Nephron progenitor cell (in vitro differentiated cells): ENCODE results near the gene BABAM2.

ENCODE experiments used
- DNase-seq: peaks from one replicate; pipeline ENCODE4 v3.0.0; 2021
- H3K27ac Mint-ChIP-seq: 2 replicates; pipeline ENCODE4 v1.8.0; 2021; ENCODE audit warnings: mild to moderate bottlenecking, moderate library complexity, mixed read lengths
- H3K27me3 Mint-ChIP-seq: 2 replicates; pipeline ENCODE4 v1.8.0; 2021; ENCODE audit warnings: mild to moderate bottlenecking, low read depth, mixed read lengths; ENCODE audit not compliant: poor library complexity
- H3K36me3 Mint-ChIP-seq: 2 replicates; pipeline ENCODE4 v1.8.0; 2021; ENCODE audit warnings: low read depth, mixed read lengths
- H3K4me1 Mint-ChIP-seq: 2 replicates; pipeline ENCODE4 v1.8.0; 2021; ENCODE audit warnings: mixed read lengths
- H3K4me3 Mint-ChIP-seq: 2 replicates; pipeline ENCODE4 v1.8.0; 2021; ENCODE audit warnings: mild to moderate bottlenecking, moderate library complexity, mixed read lengths
- H3K9me3 Mint-ChIP-seq: 2 replicates; pipeline ENCODE4 v1.8.0; 2021; ENCODE audit warnings: mild to moderate bottlenecking, moderate library complexity, mixed read lengths
- CTCF ChIP-seq: fragments of 200-600 bp; sonication (generic); IDR thresholded peaks from 2 replicates; pipeline ENCODE4 v1.5.0; 2021; ENCODE audit warnings: antibody characterized with exemption

Gene BABAM2

GRCh38 chr2:28375742-28376631 is 485.5 kb downstream of the BABAM2 start:
- no peak overlapping the region for H3K27ac Mint-ChIP-seq
- H3K4me3 Mint-ChIP-seq: no peak overlapping the region
- no peak for TF ChIP-seq CTCF
- DNase-seq: no peak
- no peaks in the 10 kb centered on the region for H3K36me3 Mint-ChIP-seq
- peaks cover 23% of the 10 kb centered on the region for H3K27me3 Mint-ChIP-seq
- peaks cover 2% of the 10 kb centered on the region for H3K9me3 Mint-ChIP-seq
- peaks cover 6% of the 10 kb centered on the region for H3K4me1 Mint-ChIP-seq

- Mint-ChIP-seq H3K27me3 (peaks cover 19% of the 10 kb centered on the region), H3K27ac (no peak overlapping the region), H3K4me1 (peaks cover 6% of the 10 kb centered on the region), H3K36me3 (no peaks in the 10 kb centered on the region), H3K9me3 (no peaks in the 10 kb centered on the region), H3K4me3 (no peak overlapping the region)
- no peak for DNase-seq
- no peak for TF ChIP-seq CTCF
Measured at GRCh38 chr2:28377195-28377816, 486.8 kb downstream of the BABAM2 start.

- peaks cover 13% of the 10 kb centered on the region for H3K4me1 Mint-ChIP-seq
- no peak for DNase-seq
- no peak for TF ChIP-seq CTCF
Measured at GRCh38 chr2:28377984-28378678, 487.6 kb downstream of the BABAM2 start.

GRCh38 chr2:28378679-28379584 is 488.4 kb downstream of the BABAM2 start:
- peaks cover 10% of the 10 kb centered on the region for H3K27me3 Mint-ChIP-seq
- no peak for DNase-seq
- H3K4me1 Mint-ChIP-seq: peaks cover 19% of the 10 kb centered on the region
- no peaks in the 10 kb centered on the region for H3K36me3 Mint-ChIP-seq
- H3K4me3 Mint-ChIP-seq: no peak overlapping the region
- no peak overlapping the region for H3K27ac Mint-ChIP-seq
- no peaks in the 10 kb centered on the region for H3K9me3 Mint-ChIP-seq
- no peak for TF ChIP-seq CTCF

More at GRCh38 chr2:28377984-28378678, 487.6 kb downstream of the BABAM2 start:
- peaks cover 15% of the 10 kb centered on the region for H3K27me3 Mint-ChIP-seq
- H3K27ac Mint-ChIP-seq: peak overlapping the region; percentile 45
- H3K4me3 Mint-ChIP-seq: no peak overlapping the region
- no peaks in the 10 kb centered on the region for H3K9me3 Mint-ChIP-seq
- no peaks in the 10 kb centered on the region for H3K36me3 Mint-ChIP-seq

GRCh38 chr2:28380219-28380618 is 489.7 kb downstream of the BABAM2 start:
- no peak for TF ChIP-seq CTCF
- Mint-ChIP-seq H3K27ac (no peak overlapping the region), H3K9me3 (no peaks in the 10 kb centered on the region), H3K4me1 (peaks cover 19% of the 10 kb centered on the region), H3K36me3 (no peaks in the 10 kb centered on the region), H3K27me3 (peaks cover 8% of the 10 kb centered on the region), H3K4me3 (no peak overlapping the region)
- DNase-seq: no peak
